T-helper 1 cell treated with Interleukin-12 subunit alpha and Interleukin-12 subunit beta and Interleukin-4 antibody, amounts not matched to agents 30 μg/mL and 1 μg/mL, for 36 hours (primary cell): ENCODE data around the gene GPATCH2L.

Experiments
- H3K27ac Mint-ChIP-seq: one replicate; pipeline ENCODE4 v1.8.0; 2021; ENCODE audit warnings: mild to moderate bottlenecking, mixed read lengths
- H3K27me3 Mint-ChIP-seq: one replicate; pipeline ENCODE4 v1.8.0; 2021; ENCODE audit warnings: low read depth, mixed read lengths
- H3K36me3 Mint-ChIP-seq: one replicate; pipeline ENCODE4 v1.8.0; 2021; ENCODE audit warnings: low read depth, mixed read lengths
- H3K4me1 Mint-ChIP-seq: one replicate; pipeline ENCODE4 v1.8.0; 2021; ENCODE audit warnings: low read depth, mixed read lengths
- H3K4me3 Mint-ChIP-seq: one replicate; pipeline ENCODE4 v1.8.0; 2021; ENCODE audit warnings: mild to moderate bottlenecking, moderate library complexity, mixed read lengths
- H3K9me3 Mint-ChIP-seq: one replicate; pipeline ENCODE4 v1.8.0; 2021; ENCODE audit warnings: mixed read lengths

GPATCH2L gene

GRCh38 chr14:76154539-76155126 is 2.9 kb downstream of the GPATCH2L start:
- Mint-ChIP-seq H3K4me1 (peaks cover 71% of the 10 kb centered on the region), H3K27me3 (peaks cover 4% of the 10 kb centered on the region), H3K27ac (peak overlapping the region; percentile 26), H3K9me3 (peaks cover 4% of the 10 kb centered on the region), H3K4me3 (peak overlapping the region; percentile 64), H3K36me3 (peaks cover 45% of the 10 kb centered on the region)

- no peak overlapping the region for H3K4me3 Mint-ChIP-seq
- no peaks in the 10 kb centered on the region for H3K9me3 Mint-ChIP-seq
- peaks cover 31% of the 10 kb centered on the region for H3K4me1 Mint-ChIP-seq
- H3K27ac Mint-ChIP-seq, result no peak overlapping the region
- H3K27me3 Mint-ChIP-seq, result no peaks in the 10 kb centered on the region
- H3K36me3 Mint-ChIP-seq, result peaks cover 55% of the 10 kb centered on the region
These were observed 12.1 kb downstream of the GPATCH2L start for GRCh38 chr14:76163668-76164363.

GRCh38 chr14:76168531-76168930 is 16.8 kb downstream of the GPATCH2L start:
- Mint-ChIP-seq H3K36me3 (peaks cover 44% of the 10 kb centered on the region), H3K9me3 (no peaks in the 10 kb centered on the region), H3K4me3 (no peak overlapping the region), H3K27ac (no peak overlapping the region), H3K4me1 (peaks cover 14% of the 10 kb centered on the region), H3K27me3 (no peaks in the 10 kb centered on the region)

GRCh38 chr14:76169776-76170175 is 18.1 kb downstream of the GPATCH2L start:
- peaks cover 39% of the 10 kb centered on the region for H3K36me3 Mint-ChIP-seq
- H3K4me3 Mint-ChIP-seq, result no peak overlapping the region
- H3K4me1 Mint-ChIP-seq, result peaks cover 5% of the 10 kb centered on the region
- no peak overlapping the region for H3K27ac Mint-ChIP-seq
- no peaks in the 10 kb centered on the region for H3K9me3 Mint-ChIP-seq
- no peaks in the 10 kb centered on the region for H3K27me3 Mint-ChIP-seq

- no peaks in the 10 kb centered on the region for H3K9me3 Mint-ChIP-seq
These were observed 23.3 kb downstream of the GPATCH2L start for GRCh38 chr14:76174982-76175381.

GRCh38 chr14:76175942-76176341 is 24.2 kb downstream of the GPATCH2L start:
- peaks cover 43% of the 10 kb centered on the region for H3K36me3 Mint-ChIP-seq
- no peak overlapping the region for H3K27ac Mint-ChIP-seq
- no peak overlapping the region for H3K4me3 Mint-ChIP-seq
- H3K9me3 Mint-ChIP-seq, result no peaks in the 10 kb centered on the region
- H3K27me3 Mint-ChIP-seq, result no peaks in the 10 kb centered on the region
- H3K4me1 Mint-ChIP-seq, result no peaks in the 10 kb centered on the region

More at GRCh38 chr14:76174982-76175381, 23.3 kb downstream of the GPATCH2L start:
- H3K27ac Mint-ChIP-seq, result no peak overlapping the region
- H3K36me3 Mint-ChIP-seq, result peaks cover 48% of the 10 kb centered on the region
- no peak overlapping the region for H3K4me3 Mint-ChIP-seq
- H3K27me3 Mint-ChIP-seq, result no peaks in the 10 kb centered on the region
- no peaks in the 10 kb centered on the region for H3K4me1 Mint-ChIP-seq

GRCh38 chr14:76181546-76181945 is 29.8 kb downstream of the GPATCH2L start:
- peaks cover 4% of the 10 kb centered on the region for H3K4me1 Mint-ChIP-seq
- no peaks in the 10 kb centered on the region for H3K27me3 Mint-ChIP-seq
- no peak overlapping the region for H3K27ac Mint-ChIP-seq
- H3K4me3 Mint-ChIP-seq, result no peak overlapping the region
- no peaks in the 10 kb centered on the region for H3K9me3 Mint-ChIP-seq
- peaks cover 48% of the 10 kb centered on the region for H3K36me3 Mint-ChIP-seq

GRCh38 chr14:76186308-76187027 is 34.7 kb downstream of the GPATCH2L start:
- Mint-ChIP-seq H3K27ac (no peak overlapping the region), H3K9me3 (no peaks in the 10 kb centered on the region), H3K36me3 (peaks cover 35% of the 10 kb centered on the region), H3K4me1 (peaks cover 8% of the 10 kb centered on the region), H3K27me3 (no peaks in the 10 kb centered on the region), H3K4me3 (no peak overlapping the region)

- Mint-ChIP-seq H3K27ac (no peak overlapping the region), H3K4me3 (no peak overlapping the region), H3K36me3 (peaks cover 32% of the 10 kb centered on the region), H3K9me3 (no peaks in the 10 kb centered on the region), H3K4me1 (peaks cover 7% of the 10 kb centered on the region), H3K27me3 (no peaks in the 10 kb centered on the region)
These were observed 39.6 kb downstream of the GPATCH2L start for GRCh38 chr14:76191297-76191696.

GRCh38 chr14:76193696-76194095 is 42.0 kb downstream of the GPATCH2L start:
- no peak overlapping the region for H3K27ac Mint-ChIP-seq
- H3K36me3 Mint-ChIP-seq, result peaks cover 42% of the 10 kb centered on the region
- H3K4me3 Mint-ChIP-seq, result no peak overlapping the region
- no peaks in the 10 kb centered on the region for H3K9me3 Mint-ChIP-seq
- H3K27me3 Mint-ChIP-seq, result no peaks in the 10 kb centered on the region
- H3K4me1 Mint-ChIP-seq, result peaks cover 6% of the 10 kb centered on the region

GRCh38 chr14:76194327-76194726 is 42.6 kb downstream of the GPATCH2L start:
- Mint-ChIP-seq H3K27ac (no peak overlapping the region), H3K4me3 (no peak overlapping the region), H3K4me1 (peaks cover 2% of the 10 kb centered on the region), H3K36me3 (peaks cover 39% of the 10 kb centered on the region), H3K27me3 (no peaks in the 10 kb centered on the region), H3K9me3 (no peaks in the 10 kb centered on the region)

- Mint-ChIP-seq H3K4me3 (no peak overlapping the region), H3K9me3 (no peaks in the 10 kb centered on the region), H3K36me3 (peaks cover 41% of the 10 kb centered on the region), H3K27me3 (no peaks in the 10 kb centered on the region), H3K4me1 (peaks cover 2% of the 10 kb centered on the region), H3K27ac (no peak overlapping the region)
These were observed 43.3 kb downstream of the GPATCH2L start for GRCh38 chr14:76195003-76195402.

- no peak overlapping the region for H3K27ac Mint-ChIP-seq
- H3K27me3 Mint-ChIP-seq, result no peaks in the 10 kb centered on the region
- peaks cover 47% of the 10 kb centered on the region for H3K36me3 Mint-ChIP-seq
- no peak overlapping the region for H3K4me3 Mint-ChIP-seq
- H3K9me3 Mint-ChIP-seq, result no peaks in the 10 kb centered on the region
- H3K4me1 Mint-ChIP-seq, result no peaks in the 10 kb centered on the region
These were observed 45.4 kb downstream of the GPATCH2L start for GRCh38 chr14:76196980-76197695.

GRCh38 chr14:76201162-76201561 is 49.4 kb downstream of the GPATCH2L start:
- H3K27me3 Mint-ChIP-seq, result no peaks in the 10 kb centered on the region
- peaks cover 2% of the 10 kb centered on the region for H3K4me1 Mint-ChIP-seq
- no peak overlapping the region for H3K27ac Mint-ChIP-seq
- no peaks in the 10 kb centered on the region for H3K9me3 Mint-ChIP-seq
- peaks cover 47% of the 10 kb centered on the region for H3K36me3 Mint-ChIP-seq
- H3K4me3 Mint-ChIP-seq, result no peak overlapping the region
